IPS DF 6.9 (cell line): Measurements from ENCODE around the gene SARNP.

Experiments used
- DNase-seq: peaks from one replicate; pipeline ENCODE4 v3.0.0-alpha.2; 2013; ENCODE audit warnings: low read depth, low spot score
- H3K27ac ChIP-seq: one replicate; pipeline ENCODE4 v1.5.1; 2013; ENCODE audit warnings: low read length, control low read depth
- H3K27me3 ChIP-seq: 2 replicates; pipeline ENCODE4 v1.6.1; 2013; ENCODE audit warnings: mild to moderate bottlenecking, low read length; ENCODE audit not compliant: control insufficient read depth, insufficient read depth
- H3K36me3 ChIP-seq: 2 replicates; pipeline ENCODE4 v1.6.1; 2013; ENCODE audit warnings: low read length; ENCODE audit not compliant: control insufficient read depth, insufficient read depth
- H3K4me1 ChIP-seq: 2 replicates; pipeline ENCODE4 v1.6.1; 2013; ENCODE audit warnings: low read length; ENCODE audit not compliant: control insufficient read depth, insufficient read depth
- H3K4me3 ChIP-seq: 2 replicates; pipeline ENCODE4 v1.5.1; 2013; ENCODE audit warnings: mild to moderate bottlenecking, low read length
- H3K9me3 ChIP-seq: 2 replicates; pipeline ENCODE4 v1.6.1; 2013; ENCODE audit warnings: low read length, inconsistent platforms; ENCODE audit not compliant: control insufficient read depth, insufficient read depth
- WGBS: extraction: QIAGEN DNeasy Blood & Tissue Kit; methylation state at CpG from one replicate; pipeline ENCODE4 v1.1.7; 2013; ENCODE audit warnings: mixed read lengths, missing lambda C conversion rate; ENCODE audit not compliant: insufficient read length, insufficient coverage; 5-methylcytosine and 5-hydroxymethylcytosine counted together

SARNP gene

GRCh38 chr12:55743406-55744339 lies 73.9 kb downstream of the SARNP start:
- WGBS, result no CpG with 5 or more reads among the region's 73 CpGs
- Histone ChIP-seq H3K9me3 (no peaks in the 10 kb centered on the region), H3K36me3 (peaks cover 4% of the 10 kb centered on the region; the same call in 1 of the 2 replicates), H3K27ac (no peak overlapping the region), H3K27me3 (no peaks in the 10 kb centered on the region), H3K4me3 (peak overlapping the region; percentile 93), H3K4me1 (peaks cover 9% of the 10 kb centered on the region)
- DNase-seq, result no peak

GRCh38 chr12:55742719-55743405 lies 74.7 kb downstream of the SARNP start, which contains the start of gene GDF11:
Gene GDF11, plus strand, starts transcription at chr12:55743122. Its CDS starts 195 bp downstream, at chr12:55743317.
- WGBS, result no CpG with 5 or more reads among the region's 53 CpGs
- no peak for DNase-seq

DNA sequence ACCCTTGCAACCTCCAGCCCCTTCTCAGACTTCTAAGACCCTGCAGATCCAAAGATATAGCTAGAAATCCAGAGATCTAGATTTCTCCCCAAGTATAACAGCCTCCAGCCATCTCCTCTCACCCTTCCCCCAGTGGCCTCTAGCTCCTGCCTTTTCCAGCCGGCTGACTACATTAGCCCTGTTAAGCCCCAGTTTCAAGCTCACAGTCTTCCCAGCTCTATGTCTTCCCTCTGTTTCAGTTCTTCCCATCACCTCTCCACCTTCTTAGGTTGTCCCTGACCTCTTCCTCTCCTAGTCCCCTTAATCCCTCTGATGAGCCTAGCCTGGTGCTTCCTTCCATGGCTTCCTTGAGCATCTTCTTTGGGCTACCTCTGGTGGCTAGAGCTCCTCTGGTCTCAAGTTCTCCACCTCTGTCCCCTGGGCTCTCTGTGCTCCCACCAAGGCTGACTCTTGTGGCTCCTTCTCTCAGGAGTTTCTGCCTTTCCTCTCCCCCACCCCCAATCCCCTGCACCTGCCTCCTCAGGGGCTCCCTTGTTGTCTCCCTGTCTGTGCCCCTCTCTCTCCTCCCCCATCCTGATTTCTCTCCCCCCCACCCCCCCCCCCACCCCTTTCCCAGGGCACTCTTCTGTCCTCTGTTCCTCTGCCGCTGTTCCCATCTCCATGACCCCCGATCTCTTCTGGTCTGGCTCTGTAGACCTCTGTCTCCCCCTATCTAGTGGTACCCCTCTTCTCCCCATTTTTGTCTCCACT lies 75.4 kb downstream of the SARNP start:
- Histone ChIP-seq H3K4me1 (peaks cover 5% of the 10 kb centered on the region; the same call in 1 of the 2 replicates), H3K36me3 (no peaks in the 10 kb centered on the region), H3K4me3 (no peak overlapping the region; the same call in 1 of the 2 replicates), H3K27me3 (no peaks in the 10 kb centered on the region), H3K9me3 (no peaks in the 10 kb centered on the region), H3K27ac (no peak overlapping the region)
- no peak for DNase-seq
- WGBS, result no CpG with 5 or more reads among the region's 3 CpGs

More at GRCh38 chr12:55742719-55743405, 74.7 kb downstream of the SARNP start, which contains the start of gene GDF11:
- peak within 1 kb of the TSS; percentile 93 for H3K4me3 ChIP-seq
- no peaks in the 10 kb centered on the region for H3K36me3 ChIP-seq
- peaks cover 4% of the 10 kb centered on the region; the same call in 1 of the 2 replicates for H3K4me1 ChIP-seq
- no peaks in the 10 kb centered on the region for H3K9me3 ChIP-seq
- H3K27me3 ChIP-seq, result no peaks in the 10 kb centered on the region
- H3K27ac ChIP-seq, result no peak within 1 kb of the TSS

DNA sequence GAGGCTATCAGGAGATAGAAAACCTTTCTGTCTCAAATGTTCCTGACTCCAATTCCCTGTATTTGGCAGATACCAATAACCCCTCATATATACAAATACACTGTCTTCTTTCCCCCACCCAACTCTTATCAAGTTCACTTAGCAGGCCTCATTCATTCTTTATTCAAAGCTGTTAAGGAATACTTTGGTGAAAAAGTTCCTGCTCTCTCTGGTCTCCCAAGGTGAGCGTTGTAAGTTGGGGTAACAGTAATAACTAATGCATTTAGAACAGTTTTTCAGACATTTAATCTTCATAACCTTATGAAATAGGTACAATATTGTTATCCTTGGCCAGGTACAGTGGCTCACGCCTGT lies 78.5 kb downstream of the SARNP start:
- Histone ChIP-seq H3K9me3 (no peaks in the 10 kb centered on the region), H3K4me3 (no peak overlapping the region), H3K27ac (no peak overlapping the region), H3K36me3 (no peaks in the 10 kb centered on the region), H3K4me1 (peaks cover 5% of the 10 kb centered on the region; the same call in 1 of the 2 replicates), H3K27me3 (no peaks in the 10 kb centered on the region)
- WGBS, result no CpG with 5 or more reads among the region's 2 CpGs
- no peak for DNase-seq

GRCh38 chr12:55738123-55739024 lies 79.2 kb downstream of the SARNP start:
- Histone ChIP-seq H3K27ac (no peak overlapping the region), H3K9me3 (no peaks in the 10 kb centered on the region), H3K36me3 (no peaks in the 10 kb centered on the region), H3K4me1 (peaks cover 5% of the 10 kb centered on the region; the same call in 1 of the 2 replicates), H3K4me3 (peak overlapping the region; percentile 26; the same call in 1 of the 2 replicates), H3K27me3 (no peaks in the 10 kb centered on the region)
- peak; percentile 90 for DNase-seq
- WGBS, result no CpG with 5 or more reads among the region's 14 CpGs

DNA sequence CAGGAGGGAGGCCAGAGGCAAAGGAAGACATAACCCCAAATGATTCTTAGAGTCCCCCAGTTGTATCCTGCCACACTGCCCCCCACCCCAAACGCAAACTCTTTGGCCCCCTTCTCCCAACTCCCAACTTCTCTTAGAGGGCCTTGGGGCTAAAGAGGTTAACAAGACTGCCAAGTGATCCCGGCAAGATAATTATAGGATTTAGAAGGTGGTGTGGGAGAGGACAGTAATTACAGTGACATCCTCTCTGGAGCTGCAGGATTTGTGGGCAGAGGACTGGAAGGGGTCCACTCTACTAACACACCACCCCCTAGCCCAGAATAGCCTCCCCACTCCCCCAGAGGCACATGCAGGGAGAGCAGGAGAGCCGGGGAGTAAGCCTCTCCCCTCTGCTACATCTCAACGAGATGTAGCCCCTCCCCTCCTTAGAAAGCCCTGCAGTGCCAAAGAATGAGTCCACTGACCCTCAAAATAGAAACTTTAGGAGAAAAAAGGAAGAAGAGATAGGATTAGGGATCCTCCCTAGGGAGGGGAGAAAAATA lies 79.9 kb downstream of the SARNP start:
- DNase-seq, result no peak
- no CpG with 5 or more reads among the region's 4 CpGs for WGBS
- H3K27ac ChIP-seq, result no peak overlapping the region

GRCh38 chr12:55736780-55737580 lies 80.5 kb downstream of the SARNP start:
- H3K36me3 ChIP-seq, result no peaks in the 10 kb centered on the region
- no CpG with 5 or more reads among the region's 6 CpGs for WGBS
- no peak overlapping the region for H3K27ac ChIP-seq
- H3K4me1 ChIP-seq, result peaks cover 4% of the 10 kb centered on the region; the same call in 1 of the 2 replicates
- DNase-seq, result peak; percentile 98
- H3K4me3 ChIP-seq, result no peak overlapping the region
- H3K27me3 ChIP-seq, result no peaks in the 10 kb centered on the region
- no peaks in the 10 kb centered on the region for H3K9me3 ChIP-seq

More for the DNA sequence above, 79.9 kb downstream of the SARNP start:
- Histone ChIP-seq H3K4me3 (peak overlapping the region; percentile 26; the same call in 1 of the 2 replicates), H3K36me3 (no peaks in the 10 kb centered on the region), H3K27me3 (no peaks in the 10 kb centered on the region), H3K9me3 (no peaks in the 10 kb centered on the region), H3K4me1 (peaks cover 5% of the 10 kb centered on the region; the same call in 1 of the 2 replicates)

GRCh38 chr12:55736076-55736475 lies 81.4 kb downstream of the SARNP start:
- Histone ChIP-seq H3K27me3 (no peaks in the 10 kb centered on the region), H3K4me1 (peaks cover 4% of the 10 kb centered on the region; the same call in 1 of the 2 replicates), H3K36me3 (no peaks in the 10 kb centered on the region), H3K27ac (no peak overlapping the region), H3K9me3 (no peaks in the 10 kb centered on the region), H3K4me3 (no peak overlapping the region)
- WGBS, result no CpG with 5 or more reads among the region's 3 CpGs
- no peak for DNase-seq
